Measurements from ENCODE around the gene SAMD13.

DNA sequence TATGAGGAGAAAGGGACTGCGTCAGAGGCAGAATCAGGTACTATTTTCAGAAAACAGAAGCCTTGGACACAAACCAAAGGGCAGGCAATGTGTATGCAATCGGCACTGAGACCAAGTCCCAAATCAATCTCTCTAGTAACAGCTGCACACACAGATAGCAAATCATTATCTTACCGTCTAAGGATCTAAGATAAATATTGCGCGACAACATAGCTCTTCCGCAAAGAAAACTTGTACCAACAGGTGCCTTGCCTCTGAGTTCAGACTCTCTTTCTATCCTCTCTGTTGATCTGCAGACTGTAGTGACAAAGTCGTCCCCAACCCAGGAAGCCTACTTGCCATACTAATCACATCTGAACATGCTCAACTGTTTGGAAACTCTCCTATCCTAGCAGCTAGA lies 22.6 kb upstream of the SAMD13 start:
- no peak for TF ChIP-seq POLR2A (IDR thresholded peaks at IDR 0.05)
- TF ChIP-seq, protein P1, sequence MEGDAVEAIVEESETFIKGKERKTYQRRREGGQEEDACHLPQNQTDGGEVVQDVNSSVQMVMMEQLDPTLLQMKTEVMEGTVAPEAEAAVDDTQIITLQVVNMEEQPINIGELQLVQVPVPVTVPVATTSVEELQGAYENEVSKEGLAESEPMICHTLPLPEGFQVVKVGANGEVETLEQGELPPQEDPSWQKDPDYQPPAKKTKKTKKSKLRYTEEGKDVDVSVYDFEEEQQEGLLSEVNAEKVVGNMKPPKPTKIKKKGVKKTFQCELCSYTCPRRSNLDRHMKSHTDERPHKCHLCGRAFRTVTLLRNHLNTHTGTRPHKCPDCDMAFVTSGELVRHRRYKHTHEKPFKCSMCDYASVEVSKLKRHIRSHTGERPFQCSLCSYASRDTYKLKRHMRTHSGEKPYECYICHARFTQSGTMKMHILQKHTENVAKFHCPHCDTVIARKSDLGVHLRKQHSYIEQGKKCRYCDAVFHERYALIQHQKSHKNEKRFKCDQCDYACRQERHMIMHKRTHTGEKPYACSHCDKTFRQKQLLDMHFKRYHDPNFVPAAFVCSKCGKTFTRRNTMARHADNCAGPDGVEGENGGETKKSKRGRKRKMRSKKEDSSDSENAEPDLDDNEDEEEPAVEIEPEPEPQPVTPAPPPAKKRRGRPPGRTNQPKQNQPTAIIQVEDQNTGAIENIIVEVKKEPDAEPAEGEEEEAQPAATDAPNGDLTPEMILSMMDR (IDR thresholded peaks at IDR 0.05): no peak
- no peak for TF ChIP-seq POLR2AphosphoS5 (IDR thresholded peaks at IDR 0.05; ENCODE audit: insufficient read depth in 1 of 2, low read depth in 1 of 2)

Measured in vagina (tissue), 2 donors.